NCI-H2029 treated with DMSO at 0.1 percent for 48 hours (cell line): ENCODE results near the gene C17orf114.

ENCODE experiments used
- DNase-seq: peaks from one replicate; lab custom pipeline; 2025; lab: John Stamatoyannopoulos, UW

The C17orf114 gene

DNA sequence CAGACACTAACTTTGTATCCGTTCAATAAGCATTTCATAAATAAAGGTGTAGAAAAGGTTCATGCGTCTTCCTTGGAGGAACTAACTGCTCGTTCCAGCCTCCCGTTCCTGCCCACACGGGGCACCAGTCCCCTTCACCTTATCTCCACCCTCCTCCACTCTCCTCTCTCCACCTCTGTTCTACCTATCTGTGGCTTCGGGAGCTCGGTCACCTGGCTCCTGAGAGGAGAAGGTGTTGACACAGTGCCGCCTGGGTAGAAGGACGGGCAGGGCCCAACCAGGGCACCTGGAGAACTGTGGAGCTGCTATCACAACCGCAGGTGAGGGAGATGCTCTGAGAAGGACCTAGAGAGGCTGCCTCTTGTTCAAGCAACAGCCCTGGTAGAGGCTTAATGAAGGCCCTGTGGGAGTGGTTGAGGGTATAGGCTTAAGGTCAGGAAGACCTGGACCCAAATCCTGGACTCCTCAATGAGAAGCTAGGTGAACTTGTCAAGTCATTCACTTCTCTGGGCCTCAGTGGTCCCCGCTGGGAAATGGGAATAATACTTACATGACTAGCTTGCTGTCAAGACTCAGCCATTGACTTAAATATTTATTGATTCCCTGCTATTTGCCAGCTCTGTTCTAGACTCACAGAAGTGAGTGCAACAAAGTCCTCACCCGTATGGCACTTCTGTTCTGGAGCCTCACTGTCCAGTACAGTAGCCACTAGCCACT lies 21.4 kb upstream of the C17orf114 start:
- DNase-seq, result no peak

DNA sequence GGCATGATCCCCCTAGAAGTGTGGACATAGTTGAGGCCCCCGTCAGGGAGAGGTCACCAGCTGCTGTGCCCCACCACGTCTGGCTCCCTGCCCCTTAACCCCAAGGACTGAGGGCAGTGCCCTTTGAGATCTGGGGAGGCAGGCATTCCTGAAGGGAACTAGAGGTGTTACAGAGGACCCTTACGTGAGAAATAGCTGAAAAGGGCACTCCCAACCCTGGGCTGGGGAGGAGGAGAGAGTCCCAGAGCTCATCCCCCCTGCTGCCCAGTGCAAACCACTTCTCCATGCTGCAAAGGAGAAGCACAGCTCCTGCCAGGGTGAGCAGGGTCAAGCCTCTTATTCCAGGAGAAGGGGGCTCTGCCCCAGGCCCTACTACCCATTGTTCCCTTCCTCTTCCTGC lies 20.7 kb upstream of the C17orf114 start:
- no peak for DNase-seq

DNA sequence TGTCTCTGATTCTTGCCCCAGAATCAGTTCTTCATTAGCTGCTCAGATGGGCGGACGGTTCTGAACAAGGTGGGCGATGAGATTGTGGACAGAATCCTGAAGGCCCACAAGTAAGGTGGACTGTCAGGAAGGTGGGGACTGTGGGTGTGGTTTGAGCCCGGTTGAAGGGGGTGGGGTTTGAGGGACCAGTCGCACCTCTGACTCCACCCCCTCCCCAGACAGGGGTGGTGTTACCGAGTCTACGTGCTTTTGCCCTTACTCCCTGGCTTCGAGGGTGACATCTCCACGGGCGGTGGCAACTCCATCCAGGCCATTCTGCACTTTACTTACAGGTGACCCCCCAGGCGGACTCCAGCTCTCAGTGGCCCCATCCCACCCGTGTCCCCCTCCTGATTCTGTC lies 16.1 kb upstream of the C17orf114 start:
- DNase-seq, result no peak

GRCh38 chr17:4816826-4817225 lies 14.7 kb upstream of the C17orf114 start:
- DNase-seq, result no peak

- DNase-seq, result no peak
Observed at GRCh38 chr17:4815043-4815675, 13.0 kb upstream of the C17orf114 start.

DNA sequence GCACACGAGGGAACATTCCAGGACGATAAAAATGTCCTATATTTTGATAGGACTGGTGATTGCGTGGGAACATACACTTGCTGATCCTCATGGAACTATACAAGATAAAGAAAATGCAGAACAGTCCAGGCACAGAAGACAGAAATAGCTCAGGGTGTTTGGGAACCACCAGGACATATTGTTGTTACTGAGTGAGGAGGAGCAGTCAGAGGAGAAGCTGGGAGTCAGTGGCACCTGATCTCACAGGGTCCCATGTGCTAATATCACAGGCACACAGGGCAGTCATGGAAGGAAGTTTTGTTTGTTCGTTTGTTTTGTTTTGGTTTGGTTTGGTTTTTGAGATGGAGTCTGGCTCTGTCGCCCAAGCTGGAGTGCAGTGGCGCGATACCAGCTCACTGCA lies 10.6 kb upstream of the C17orf114 start:
- DNase-seq, result no peak

GRCh38 chr17:4811471-4811870 lies 9.3 kb upstream of the C17orf114 start:
- no peak for DNase-seq

DNA sequence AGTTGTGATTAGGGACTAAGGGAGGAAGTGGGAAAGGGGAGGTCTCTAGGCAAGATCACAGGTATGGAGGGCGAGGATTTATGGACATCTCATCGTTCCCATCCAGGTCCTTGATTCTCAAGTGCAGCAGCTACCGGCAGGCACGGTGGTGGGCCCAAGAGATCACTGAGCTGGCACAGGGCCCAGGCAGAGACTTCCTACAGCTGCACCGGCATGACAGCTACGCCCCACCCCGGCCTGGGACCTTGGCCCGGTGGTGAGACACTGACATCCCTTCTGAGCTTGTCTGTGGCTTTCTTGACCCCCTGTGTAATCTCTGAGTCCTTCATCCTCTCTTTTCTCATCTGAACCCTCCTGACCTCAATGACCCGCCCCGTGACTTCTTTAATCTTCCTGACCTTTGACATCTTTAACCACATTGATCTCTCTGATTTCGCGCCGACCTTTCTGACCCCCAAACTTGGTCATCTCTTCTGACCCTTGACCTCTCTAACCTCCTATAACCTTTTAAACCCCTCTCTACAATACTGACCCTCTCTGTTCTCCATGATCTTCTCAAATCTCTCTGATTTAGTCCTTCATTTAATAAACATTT lies 8.7 kb upstream of the C17orf114 start:
- no peak for DNase-seq

- no peak for DNase-seq
Observed at GRCh38 chr17:4808378-4808767, 6.2 kb upstream of the C17orf114 start.

DNA sequence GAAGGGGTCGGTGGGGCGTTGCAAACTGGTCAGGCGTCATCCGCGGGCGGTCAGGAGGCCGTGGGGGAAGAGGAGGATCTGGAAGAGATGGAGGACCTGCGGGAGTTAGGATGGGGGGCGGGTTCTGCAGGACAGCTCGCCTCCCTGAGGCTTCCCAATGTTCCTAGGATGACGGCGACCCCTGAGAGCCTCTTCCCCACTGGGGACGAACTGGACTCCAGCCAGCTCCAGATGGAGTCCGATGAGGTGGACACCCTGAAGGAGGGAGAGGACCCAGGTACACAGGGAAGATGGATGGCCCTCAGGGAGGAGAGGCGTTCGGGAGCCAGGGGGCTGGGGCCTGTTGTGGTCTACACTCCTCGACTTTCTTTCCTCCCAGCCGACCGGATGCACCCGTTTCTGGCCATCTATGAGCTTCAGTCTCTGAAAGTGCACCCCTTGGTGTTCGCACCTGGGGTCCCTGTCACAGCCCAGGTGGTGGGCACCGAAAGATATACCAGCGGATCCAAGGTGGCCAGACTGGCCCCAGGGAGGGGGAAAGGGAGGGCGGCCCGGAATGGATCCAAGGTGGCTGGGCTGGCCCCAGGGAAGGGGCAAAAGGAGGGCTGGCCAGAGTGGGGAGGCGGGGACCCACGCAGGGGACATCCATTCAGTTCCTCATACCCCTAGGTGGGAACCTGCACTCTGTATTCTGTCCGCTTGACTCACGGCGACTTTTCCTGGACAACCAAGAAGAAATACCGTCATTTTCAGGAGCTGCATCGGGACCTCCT lies 5.7 kb upstream of the C17orf114 start:
- no peak for DNase-seq

- DNase-seq, result no peak
Observed at GRCh38 chr17:4806777-4807604, 4.9 kb upstream of the C17orf114 start, which contains the start of gene PLD2. TSS of gene PLD2 (plus strand) at chr17:4807152. CDS start at chr17:4807773, 621 bp downstream.

DNA sequence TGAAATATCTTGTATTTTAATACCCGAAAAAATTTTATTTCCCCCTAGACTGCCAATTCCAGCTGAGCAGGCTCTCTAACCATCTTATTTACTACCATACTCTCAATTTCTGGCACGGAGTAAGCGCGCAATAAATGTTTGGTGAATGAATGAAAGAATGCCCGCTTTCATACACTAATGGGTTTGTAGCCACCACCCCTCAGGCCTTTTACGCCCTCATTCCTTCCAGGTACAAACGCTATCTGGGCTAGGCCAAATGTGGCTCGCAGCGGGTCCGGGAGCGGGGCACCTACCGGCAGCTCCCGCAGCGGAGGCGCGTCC lies 4.3 kb upstream of the C17orf114 start:
- no peak for DNase-seq

GRCh38 chr17:4800462-4801196 lies 1.5 kb downstream of the C17orf114 start:
- no peak for DNase-seq

GRCh38 chr17:4796552-4796920 lies 5.6 kb downstream of the C17orf114 start:
- DNase-seq, result no peak

GRCh38 chr17:4795168-4795567 lies 7.0 kb downstream of the C17orf114 start:
- no peak for DNase-seq

- no peak for DNase-seq
Observed at GRCh38 chr17:4790705-4791088, 11.4 kb downstream of the C17orf114 start.

- DNase-seq, result no peak
Observed at GRCh38 chr17:4789951-4790704, 12.0 kb downstream of the C17orf114 start.

DNA sequence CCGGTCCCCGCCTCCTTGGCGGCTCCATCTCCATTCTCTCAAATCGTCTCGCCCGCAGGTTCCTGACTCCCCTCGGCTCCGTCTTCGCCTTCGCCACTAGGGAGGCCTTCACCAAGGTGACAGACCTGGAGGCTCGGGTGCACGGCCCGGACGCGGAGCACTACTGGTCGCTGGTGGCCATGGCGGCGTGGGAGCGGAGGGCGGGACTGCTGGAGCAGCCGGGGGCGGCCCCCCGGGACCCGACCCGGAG lies 12.5 kb downstream of the C17orf114 start:
- DNase-seq, result no peak

- DNase-seq, result no peak
Observed at GRCh38 chr17:4788807-4789700, 13.1 kb downstream of the C17orf114 start, which contains the start of gene GLTPD2. TSS of gene GLTPD2 (plus strand) at chr17:4788964. CDS start at chr17:4789012, 48 bp downstream.
